IMR-90 (cell line): ENCODE data around the gene ZBTB47. TPM values are rescaled to one million over a fixed set of nuclear protein-coding genes. Genes with fewer than 3 reads are reported as not detected.

Experiments
- polyA plus RNA-seq, 3 experiments: library from polyadenylated mRNA; depleted of rRNA; stranded (reverse); fragments of >200 nt; gene quantifications; 2 replicates each; pipeline ENCODE4 v1.2.3, GENCODE V29; 2012; ENCODE audit warnings: low replicate concordance in 1 of 3
- total RNA-seq: library from RNA; depleted of rRNA; stranded (reverse); fragments of >200 nt; gene quantifications from 2 replicates; pipeline ENCODE4 v1.2.3, GENCODE V29; 2012; rRNA removed

The ZBTB47 gene
- total and polyA plus RNA-seq, 2 of the 4 experiments (the other 2 are of a cell fraction): 10.9 to 16.8 TPM

Other genes with a start within 250 kb of the ZBTB47 start
- not detected in 2 replicates for gene LYZL4, start 243.1 kb upstream of the ZBTB47 start, total RNA-seq
- gene LYZL4, start 243.1 kb upstream of the ZBTB47 start, polyA plus RNA-seq (2012; rRNA removed): not detected in 2 replicates
- gene VIPR1, start 151.1 kb upstream of the ZBTB47 start, total RNA-seq: not detected in 2 replicates
- not detected in 2 replicates for gene VIPR1, start 151.1 kb upstream of the ZBTB47 start, polyA plus RNA-seq (2012; rRNA removed)
- gene SEC22C, start 71.7 kb upstream of the ZBTB47 start, total RNA-seq: 43.9 and 46.9 TPM in 2 replicates
- gene SEC22C, start 71.7 kb upstream of the ZBTB47 start, polyA plus RNA-seq (2012; rRNA removed): 19.9 and 24.0 TPM in 2 replicates
- 19.4 and 23.6 TPM in 2 replicates for gene SS18L2, start 62.8 kb upstream of the ZBTB47 start, total RNA-seq
- gene SS18L2, start 62.8 kb upstream of the ZBTB47 start, polyA plus RNA-seq (2012; rRNA removed): 14.9 and 18.7 TPM in 2 replicates
- 24.0 and 51.4 TPM in 2 replicates for gene NKTR, start 53.0 kb upstream of the ZBTB47 start, total RNA-seq
- 20.0 and 30.7 TPM in 2 replicates for gene NKTR, start 53.0 kb upstream of the ZBTB47 start, polyA plus RNA-seq (2012; rRNA removed)
- gene KLHL40, start 31.8 kb downstream of the ZBTB47 start, total RNA-seq: not detected in 2 replicates
- not detected in 2 replicates for gene KLHL40, start 31.8 kb downstream of the ZBTB47 start, polyA plus RNA-seq (2012; rRNA removed)
- gene HHATL, start 49.1 kb downstream of the ZBTB47 start, total RNA-seq: not detected in 2 replicates
- gene HHATL, start 49.1 kb downstream of the ZBTB47 start, polyA plus RNA-seq (2012; rRNA removed): not detected in 2 replicates
- 0.18 and 0.28 TPM in 2 replicates for gene CCDC13, start 119.6 kb downstream of the ZBTB47 start, total RNA-seq
- gene CCDC13, start 119.6 kb downstream of the ZBTB47 start, polyA plus RNA-seq (2012; rRNA removed): 0.19 TPM in 2 replicates
- 86.6 and 201 TPM in 2 replicates for gene HIGD1A, start 150.8 kb downstream of the ZBTB47 start, total RNA-seq
- 106 and 137 TPM in 2 replicates for gene HIGD1A, start 150.8 kb downstream of the ZBTB47 start, polyA plus RNA-seq (2012; rRNA removed)
- gene ACKR2, start 155.7 kb downstream of the ZBTB47 start, total RNA-seq: not detected in 2 replicates
- gene ACKR2, start 155.7 kb downstream of the ZBTB47 start, polyA plus RNA-seq (2012; rRNA removed): 0.07 and 0.10 TPM in 2 replicates
- not detected in 2 replicates for gene CYP8B1, start 222.2 kb downstream of the ZBTB47 start, total RNA-seq
- gene CYP8B1, start 222.2 kb downstream of the ZBTB47 start, polyA plus RNA-seq (2012; rRNA removed): not detected in 2 replicates